Activated CD8-positive, alpha-beta memory T cell treated with anti-CD3 and anti-CD28 coated beads, Interleukin-2, amount 50 U/mL, for 24 hours (primary cell): ENCODE data around the gene OMP.
"Not testable (repeated sequence)": the region's sequence is repeated elsewhere in the genome, so short reads cannot be mapped to it uniquely, and the experiment has no call there.

Source experiments
- DNase-seq: peaks from one replicate; pipeline ENCODE4 v3.0.0-alpha.2; 2020; ENCODE audit errors: extremely low read depth

Gene OMP

DNA sequence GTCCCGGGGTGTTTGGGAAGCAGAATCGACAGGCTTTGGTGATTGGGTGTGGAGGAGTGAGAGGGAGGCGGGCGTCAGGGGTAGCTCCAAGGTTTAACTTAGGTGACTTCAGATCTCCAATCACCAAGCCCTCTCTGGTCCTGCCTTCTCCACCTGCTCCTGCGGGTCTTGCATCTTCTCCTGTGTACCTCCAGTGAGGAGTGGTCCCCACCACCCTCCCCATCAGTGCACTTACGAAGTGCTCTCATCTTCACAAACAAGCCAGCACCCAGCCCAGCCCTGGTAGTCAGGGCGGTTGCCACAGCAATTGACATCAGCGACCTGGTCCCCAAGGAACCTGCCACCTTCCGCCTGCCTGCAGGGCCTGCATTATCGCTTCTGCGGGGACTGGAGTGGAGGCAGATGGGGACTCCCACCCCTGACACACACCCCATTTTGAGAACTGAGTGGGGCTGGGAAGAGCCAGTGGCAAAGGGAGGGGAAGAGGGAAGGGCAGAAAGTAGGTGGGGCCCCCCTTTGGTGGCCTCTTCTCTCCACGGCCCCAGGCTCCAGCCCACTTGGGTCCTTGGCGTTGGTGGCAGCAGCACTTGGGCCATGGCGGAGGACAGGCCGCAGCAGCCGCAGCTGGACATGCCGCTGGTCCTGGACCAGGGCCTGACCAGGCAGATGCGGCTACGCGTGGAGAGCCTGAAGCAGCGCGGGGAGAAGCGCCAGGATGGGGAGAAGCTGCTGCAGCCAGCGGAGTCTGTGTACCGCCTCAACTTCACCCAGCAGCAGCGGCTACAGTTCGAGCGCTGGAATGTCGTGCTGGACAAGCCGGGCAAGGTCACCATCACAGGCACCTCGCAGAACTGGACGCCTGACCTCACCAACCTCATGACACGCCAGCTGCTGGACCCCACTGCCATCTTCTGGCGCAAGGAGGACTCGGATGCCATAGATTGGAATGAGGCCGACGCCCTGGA is at the start of gene OMP:
Gene OMP (plus strand): TSS at position 595 of the 965 bp plus-strand sequence. CDS start 0 bp downstream, at position 595.
- DNase-seq, result no peak

- DNase-seq, result no peak
These were observed 49.2 kb upstream of the OMP start for GRCh38 chr11:77053217-77054015.

GRCh38 chr11:77054084-77054483 is 48.6 kb upstream of the OMP start:
- no peak for DNase-seq

GRCh38 chr11:77055101-77055561 is 47.5 kb upstream of the OMP start:
- no peak for DNase-seq

GRCh38 chr11:77055913-77056312 is 46.7 kb upstream of the OMP start:
- DNase-seq, result no peak

DNA sequence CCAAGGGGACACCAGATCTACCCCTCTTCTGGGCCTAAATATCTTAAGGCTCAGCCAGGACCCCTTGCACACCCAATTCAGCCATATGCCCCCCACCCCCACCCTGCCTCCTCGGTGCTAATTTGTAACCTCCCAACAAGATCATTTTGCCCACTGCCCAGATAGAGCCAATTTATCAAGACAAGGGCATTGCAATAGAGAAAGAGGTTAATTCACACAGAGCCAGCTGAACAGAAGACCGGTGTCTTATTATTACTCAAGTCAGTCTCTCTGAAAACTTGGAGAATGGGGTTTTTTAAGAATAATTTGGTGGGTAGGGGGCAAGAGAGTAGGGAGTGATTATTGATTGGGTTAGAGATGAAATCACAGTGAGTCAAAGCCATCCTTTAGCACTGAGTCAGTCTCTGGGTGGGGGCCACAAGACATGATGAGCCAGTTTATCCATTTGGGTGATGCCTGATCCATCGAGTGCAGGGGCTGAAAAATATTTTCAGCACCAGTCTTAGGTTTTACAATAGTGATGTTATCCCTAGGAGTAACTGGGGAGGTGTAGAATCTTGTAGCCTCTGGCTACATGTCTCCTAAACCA is 45.7 kb upstream of the OMP start:
- DNase-seq, result no peak

- DNase-seq, result no peak
These were observed 44.6 kb upstream of the OMP start for GRCh38 chr11:77057938-77058474.

DNA sequence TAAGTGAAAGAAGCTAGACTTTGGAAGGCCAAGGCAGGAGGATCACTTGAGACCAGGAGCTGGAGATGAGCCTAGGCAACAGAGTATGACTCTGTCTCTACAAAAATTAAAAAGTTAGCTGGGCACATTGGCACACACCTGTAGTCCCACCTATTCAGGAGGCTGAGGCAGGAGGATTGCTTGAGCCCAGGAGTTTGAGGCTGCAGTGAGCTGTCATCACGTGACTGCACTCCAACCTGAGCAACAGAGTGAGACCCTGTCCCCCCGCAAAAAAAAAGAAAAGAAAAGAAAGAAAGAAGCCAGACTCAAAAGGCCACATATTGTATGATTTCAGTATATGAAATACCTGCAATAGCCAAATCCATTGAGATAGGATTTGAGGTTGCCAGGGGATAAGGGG is 43.7 kb upstream of the OMP start:
- no peak for DNase-seq

DNA sequence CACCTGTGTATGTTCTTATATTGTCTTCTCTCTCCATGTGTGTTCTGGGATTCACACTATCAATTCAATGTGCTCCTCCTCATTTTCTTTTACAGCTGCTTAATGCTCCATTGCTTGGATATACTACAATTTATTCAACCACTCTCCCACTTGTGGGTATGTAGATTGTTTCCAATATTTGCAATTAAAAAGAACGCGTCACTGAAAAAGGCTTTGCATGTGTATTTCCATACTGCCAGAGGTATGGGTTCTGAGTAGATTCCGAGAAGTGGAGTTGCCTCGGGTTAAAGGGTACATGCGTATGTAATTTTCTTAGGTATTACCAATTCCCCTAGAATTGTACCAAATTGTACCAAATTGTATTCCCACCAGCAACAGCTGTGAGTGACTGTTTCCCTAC is 42.8 kb upstream of the OMP start:
- DNase-seq, result no peak

GRCh38 chr11:77060234-77060633 is 42.4 kb upstream of the OMP start:
- DNase-seq, result no peak

GRCh38 chr11:77061258-77061657 is 41.4 kb upstream of the OMP start:
- DNase-seq, result not testable (repeated sequence)

DNA sequence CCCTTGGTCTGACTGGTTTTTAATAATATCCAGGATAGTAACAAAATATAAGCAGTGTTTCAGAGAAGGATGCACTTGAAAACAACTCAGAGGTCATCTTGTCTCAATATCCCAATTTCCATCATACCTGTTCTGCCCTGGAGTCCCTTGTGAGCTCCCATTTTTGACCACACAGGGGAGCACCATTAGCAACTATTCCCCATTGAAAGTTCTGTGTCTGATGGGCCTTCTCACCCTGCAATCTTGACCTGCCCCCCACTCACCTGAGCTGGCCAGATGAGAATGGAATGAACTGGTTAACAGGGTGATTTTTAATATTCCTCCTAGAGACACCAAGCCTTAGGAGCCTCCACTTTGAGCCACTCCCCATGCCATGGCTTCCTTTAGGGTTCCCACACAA is 39.7 kb upstream of the OMP start:
- DNase-seq, result no peak

DNA sequence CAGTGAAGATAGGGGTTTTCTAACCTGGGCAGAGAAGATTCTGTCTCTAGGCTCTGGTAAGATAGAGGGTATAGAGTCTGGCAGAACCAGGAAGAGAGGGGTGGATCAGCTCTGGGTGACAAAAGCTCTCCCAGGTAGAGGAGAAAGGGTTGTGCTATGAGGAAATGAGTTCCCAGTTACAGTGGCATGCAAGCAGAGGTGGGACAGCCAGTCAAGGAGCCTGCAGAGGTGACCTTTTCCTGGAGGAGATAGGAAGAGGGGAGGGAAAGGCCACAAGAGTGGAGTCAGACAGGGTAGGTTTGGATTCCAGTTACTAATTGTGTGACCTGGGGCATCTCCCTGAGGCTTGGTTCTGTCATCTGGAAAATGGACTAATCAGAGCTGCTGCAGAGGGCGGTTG is 39.2 kb upstream of the OMP start:
- no peak for DNase-seq

GRCh38 chr11:77063861-77064260 is 38.8 kb upstream of the OMP start:
- DNase-seq, result no peak

DNA sequence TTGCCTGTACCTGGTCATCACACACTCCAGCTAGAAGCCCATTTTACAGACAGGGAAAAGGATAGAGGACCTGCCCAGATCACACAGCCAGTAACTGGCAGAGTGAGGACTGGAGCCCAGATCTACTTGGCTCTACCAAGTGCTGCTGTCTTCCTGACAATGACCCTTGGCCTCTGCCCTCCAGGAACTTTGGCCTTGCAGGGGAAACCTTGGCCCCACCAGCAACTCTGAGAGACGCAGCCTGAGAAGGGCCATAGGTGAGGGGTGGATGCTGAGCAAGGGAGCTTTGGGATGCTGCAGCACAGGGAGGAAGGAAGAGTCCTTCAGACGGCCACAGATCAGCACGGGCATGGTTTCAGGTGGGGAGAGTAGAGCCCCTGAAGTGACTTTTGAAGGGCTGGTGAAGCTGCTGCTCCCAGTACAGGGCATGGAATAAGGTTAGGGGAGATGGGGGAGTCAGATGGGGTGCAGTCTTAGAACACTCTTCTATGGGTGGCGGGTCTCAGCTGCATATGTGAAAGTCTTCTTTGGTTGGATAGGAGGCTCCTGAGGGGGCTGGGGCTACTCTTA is 37.9 kb upstream of the OMP start:
- no peak for DNase-seq

- DNase-seq, result no peak
These were observed 36.8 kb upstream of the OMP start for GRCh38 chr11:77065878-77066228.

GRCh38 chr11:77066229-77067042 is 36.2 kb upstream of the OMP start, which contains the start of gene CAPN5:
TSS of gene CAPN5 (plus strand) at chr11:77066971. CDS start at chr11:77084887, 17,916 bp downstream.
- DNase-seq, result peak; percentile 52

- DNase-seq, result no peak
These were observed 34.7 kb upstream of the OMP start for GRCh38 chr11:77067861-77068443.

DNA sequence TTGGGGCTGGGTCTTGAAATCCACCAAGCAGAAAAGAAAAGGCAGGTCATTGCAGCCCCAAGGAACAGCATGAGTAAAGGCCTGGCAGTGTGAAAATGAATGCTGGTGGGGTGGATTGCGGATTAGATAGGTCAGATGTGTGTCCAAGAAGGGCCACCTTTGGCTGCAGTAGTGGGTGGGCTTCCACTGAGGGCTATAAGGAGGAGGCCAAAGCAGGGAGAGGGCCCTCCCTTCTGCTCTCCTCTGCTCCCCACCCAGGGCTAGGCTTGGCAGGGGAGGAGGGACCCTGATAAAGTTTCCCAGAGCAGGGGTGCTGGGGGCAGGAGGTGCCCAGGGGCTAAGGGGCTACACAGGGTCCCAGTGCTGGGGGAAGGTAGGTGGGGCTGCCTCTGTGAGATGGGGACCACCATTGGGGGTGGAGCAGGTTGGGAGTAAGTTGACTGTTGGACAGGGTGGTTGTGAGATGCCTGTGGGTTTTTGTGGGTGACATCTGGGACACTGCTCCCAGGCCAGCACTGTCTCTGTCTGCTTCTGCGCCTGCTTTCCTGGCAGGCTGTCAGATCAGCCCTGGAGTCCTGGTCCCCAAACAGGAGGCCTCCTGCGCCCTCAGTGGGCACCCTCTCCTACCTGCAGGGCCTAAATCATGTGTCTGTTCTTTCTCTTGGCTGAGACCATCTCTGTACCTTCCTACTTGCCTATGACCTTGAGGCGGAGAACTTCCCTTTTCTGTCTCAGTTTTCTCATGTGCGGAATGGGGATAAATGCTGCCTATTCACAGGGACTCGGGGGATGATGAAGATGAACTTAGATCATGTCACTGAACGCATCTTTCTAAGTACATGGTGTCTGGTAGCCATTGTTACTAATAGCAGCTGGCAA is 33.9 kb upstream of the OMP start:
- no peak for DNase-seq
